Activated CD4-positive, alpha-beta T cell treated with anti-CD3 and anti-CD28 coated beads for 24 hours (primary cell): ENCODE results near the gene KLK15.

Experiments
- DNase-seq, 2 donors: peaks; one replicate each; pipeline ENCODE4 v3.0.0-alpha.2; 2020; ENCODE audit warnings: low read depth in 2 of 2

KLK15 gene, protein sequence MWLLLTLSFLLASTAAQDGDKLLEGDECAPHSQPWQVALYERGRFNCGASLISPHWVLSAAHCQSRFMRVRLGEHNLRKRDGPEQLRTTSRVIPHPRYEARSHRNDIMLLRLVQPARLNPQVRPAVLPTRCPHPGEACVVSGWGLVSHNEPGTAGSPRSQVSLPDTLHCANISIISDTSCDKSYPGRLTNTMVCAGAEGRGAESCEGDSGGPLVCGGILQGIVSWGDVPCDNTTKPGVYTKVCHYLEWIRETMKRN

DNA sequence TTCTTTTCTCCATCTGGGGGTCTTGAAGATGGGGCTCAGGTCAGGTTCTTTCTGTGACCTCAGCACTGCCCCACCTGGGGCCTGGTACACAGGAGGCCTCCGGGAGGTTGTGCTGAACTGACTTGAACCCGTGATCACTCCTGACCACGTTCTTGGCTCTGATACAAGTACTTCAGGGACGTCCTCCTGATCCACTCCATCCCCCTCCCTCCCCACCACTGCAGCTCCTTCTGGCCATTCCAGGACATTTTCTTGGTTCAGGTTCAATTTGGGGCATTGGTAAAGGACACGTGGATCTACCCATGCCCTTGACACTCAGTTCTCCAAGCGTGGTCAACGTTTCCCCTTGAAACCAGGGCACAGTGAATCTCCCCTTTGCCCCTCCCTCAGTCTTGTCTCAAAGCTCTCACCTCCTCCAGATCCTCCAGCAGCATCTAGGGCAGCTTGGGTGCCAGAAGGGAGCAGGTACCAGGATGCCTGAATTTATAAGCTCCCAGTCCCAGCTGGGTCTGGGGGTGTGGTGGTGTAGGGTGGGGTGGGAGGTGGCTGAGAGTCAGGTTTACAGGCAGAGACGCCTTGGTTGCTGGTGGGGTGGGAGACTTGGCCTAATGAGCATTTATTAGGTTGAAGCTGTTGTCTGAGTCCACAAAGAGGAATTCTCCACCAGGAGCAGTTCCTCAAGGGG lies at the start of gene KLK15:
TSS of gene KLK15 (minus strand) at position 458 of the 685 bp plus-strand sequence. CDS start 2,082 bp downstream, outside the sequence.
- no peak for DNase-seq

GRCh38 chr19:50882188-50882587 lies 48.8 kb upstream of the KLK15 start:
- no peak for DNase-seq

- DNase-seq: no peak
Measured at GRCh38 chr19:50880241-50880640, 46.9 kb upstream of the KLK15 start.

GRCh38 chr19:50878851-50879250 lies 45.5 kb upstream of the KLK15 start:
- no peak for DNase-seq

DNA sequence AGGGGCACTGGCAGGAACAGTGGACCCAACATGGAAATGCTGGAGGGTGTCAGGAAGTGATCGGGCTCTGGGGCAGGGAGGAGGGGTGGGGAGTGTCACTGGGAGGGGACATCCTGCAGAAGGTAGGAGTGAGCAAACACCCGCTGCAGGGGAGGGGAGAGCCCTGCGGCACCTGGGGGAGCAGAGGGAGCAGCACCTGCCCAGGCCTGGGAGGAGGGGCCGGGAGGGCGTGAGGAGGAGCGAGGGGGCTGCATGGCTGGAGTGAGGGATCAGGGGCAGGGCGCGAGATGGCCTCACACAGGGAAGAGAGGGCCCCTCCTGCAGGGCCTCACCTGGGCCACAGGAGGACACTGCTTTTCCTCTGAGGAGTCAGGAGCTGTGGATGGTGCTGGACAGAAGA lies 44.0 kb upstream of the KLK15 start:
- DNase-seq: no peak

DNA sequence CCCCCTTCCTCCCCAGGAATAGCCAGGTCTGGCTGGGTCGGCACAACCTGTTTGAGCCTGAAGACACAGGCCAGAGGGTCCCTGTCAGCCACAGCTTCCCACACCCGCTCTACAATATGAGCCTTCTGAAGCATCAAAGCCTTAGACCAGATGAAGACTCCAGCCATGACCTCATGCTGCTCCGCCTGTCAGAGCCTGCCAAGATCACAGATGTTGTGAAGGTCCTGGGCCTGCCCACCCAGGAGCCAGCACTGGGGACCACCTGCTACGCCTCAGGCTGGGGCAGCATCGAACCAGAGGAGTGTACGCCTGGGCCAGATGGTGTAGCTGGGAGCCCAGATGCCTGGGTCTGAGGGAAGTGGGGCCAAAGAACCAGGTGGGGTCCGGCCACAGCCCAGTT lies 43.1 kb upstream of the KLK15 start:
- DNase-seq: no peak

DNA sequence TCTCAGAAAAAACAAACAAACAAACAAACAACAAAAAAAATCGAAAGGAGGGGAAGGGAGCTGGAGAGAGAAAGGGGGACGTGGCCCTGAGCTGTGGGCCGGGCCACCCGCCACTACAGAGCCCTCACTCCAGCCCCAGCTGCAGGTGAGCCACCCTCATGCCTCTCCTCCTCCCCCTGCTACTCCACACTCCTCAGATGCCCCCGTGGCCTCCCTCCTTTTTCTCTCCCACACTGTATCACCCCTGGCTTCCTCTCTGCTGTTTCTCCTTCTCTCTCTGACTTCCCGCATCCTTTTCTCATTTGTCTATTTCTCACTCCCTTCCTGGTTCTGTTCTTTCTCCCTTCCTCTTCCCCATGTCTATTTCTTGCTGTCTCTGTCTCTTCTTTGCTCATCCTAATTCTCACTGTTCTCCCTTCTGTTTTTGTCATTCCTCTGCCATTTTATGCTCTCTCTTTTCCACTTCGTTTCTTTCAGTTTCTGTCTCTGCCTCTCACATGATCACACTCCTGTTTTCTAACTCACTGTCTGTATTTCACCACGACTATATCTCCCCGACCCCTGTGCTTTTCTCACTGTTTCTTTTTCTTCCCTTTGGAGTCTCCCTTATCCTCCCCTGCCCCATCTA lies 42.5 kb upstream of the KLK15 start:
- no peak for DNase-seq

DNA sequence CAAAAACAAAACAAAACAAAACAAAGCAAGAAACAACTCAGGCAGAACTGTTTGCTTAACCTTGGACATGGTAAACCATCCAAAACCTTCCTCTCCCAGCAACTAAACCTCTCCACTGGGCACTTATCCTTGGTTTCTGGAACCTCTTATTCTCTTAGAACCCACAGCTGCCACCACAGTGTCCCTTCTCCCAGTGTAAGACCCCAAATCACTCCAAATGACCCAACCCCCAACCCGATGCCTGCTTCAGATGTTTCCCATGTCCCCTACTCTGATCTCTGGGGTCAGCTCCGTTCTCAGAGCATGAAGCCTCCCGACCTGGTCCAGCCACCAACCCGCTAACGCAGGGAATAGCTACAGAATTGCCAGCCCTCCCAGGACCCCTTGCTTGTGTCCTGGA lies 40.8 kb upstream of the KLK15 start:
- no peak for DNase-seq

DNA sequence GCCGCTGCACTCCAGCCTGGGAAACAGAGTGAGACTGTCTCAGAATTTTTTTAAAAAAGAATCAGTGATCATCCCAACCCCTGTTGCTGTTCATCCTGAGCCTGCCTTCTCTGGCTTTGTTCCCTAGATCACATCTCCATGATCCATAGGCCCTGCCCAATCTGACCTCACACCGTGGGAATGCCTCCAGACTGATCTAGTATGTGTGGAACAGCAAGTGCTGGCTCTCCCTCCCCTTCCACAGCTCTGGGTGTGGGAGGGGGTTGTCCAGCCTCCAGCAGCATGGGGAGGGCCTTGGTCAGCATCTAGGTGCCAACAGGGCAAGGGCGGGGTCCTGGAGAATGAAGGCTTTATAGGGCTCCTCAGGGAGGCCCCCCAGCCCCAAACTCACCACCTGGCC lies 39.7 kb upstream of the KLK15 start, which contains the start of gene KLK2:
TSS of gene KLK2 (plus strand) at position 384 of the 400 bp plus-strand sequence. CDS start 35 bp downstream, outside the sequence.
- DNase-seq: no peak

DNA sequence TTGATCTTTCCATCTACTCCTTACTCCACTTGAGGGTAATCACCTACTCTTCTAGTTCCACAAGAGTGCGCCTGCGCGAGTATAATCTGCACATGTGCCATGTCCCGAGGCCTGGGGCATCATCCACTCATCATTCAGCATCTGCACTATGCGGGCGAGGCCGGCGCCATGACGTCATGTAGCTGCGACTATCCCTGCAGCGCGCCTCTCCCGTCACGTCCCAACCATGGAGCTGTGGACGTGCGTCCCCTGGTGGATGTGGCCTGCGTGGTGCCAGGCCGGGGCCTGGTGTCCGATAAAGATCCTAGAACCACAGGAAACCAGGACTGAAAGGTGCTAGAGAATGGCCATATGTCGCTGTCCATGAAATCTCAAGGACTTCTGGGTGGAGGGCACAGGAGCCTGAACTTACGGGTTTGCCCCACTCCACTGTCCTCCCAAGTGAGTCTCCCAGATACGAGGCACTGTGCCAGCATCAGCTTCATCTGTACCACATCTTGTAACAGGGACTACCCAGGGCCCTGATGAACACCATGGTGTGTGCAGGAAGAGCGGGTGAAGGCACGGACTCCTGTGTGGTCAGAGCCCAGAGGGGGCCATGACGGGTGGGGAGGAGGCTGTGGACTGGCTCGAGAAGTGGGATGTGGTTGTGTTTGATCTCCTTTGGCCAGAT lies 37.2 kb upstream of the KLK15 start:
- peak in 1 of 2 donors; percentile 17 for DNase-seq

DNA sequence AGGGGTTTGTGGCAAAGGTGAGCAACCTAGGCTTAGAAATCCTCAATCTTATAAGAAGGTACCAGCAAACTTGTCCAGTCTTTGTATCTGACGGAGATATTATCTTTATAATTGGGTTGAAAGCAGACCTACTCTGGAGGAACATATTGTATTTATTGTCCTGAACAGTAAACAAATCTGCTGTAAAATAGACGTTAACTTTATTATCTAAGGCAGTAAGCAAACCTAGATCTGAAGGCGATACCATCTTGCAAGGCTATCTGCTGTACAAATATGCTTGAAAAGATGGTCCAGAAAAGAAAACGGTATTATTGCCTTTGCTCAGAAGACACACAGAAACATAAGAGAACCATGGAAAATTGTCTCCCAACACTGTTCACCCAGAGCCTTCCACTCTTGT lies 36.1 kb upstream of the KLK15 start:
- DNase-seq: no peak

DNA sequence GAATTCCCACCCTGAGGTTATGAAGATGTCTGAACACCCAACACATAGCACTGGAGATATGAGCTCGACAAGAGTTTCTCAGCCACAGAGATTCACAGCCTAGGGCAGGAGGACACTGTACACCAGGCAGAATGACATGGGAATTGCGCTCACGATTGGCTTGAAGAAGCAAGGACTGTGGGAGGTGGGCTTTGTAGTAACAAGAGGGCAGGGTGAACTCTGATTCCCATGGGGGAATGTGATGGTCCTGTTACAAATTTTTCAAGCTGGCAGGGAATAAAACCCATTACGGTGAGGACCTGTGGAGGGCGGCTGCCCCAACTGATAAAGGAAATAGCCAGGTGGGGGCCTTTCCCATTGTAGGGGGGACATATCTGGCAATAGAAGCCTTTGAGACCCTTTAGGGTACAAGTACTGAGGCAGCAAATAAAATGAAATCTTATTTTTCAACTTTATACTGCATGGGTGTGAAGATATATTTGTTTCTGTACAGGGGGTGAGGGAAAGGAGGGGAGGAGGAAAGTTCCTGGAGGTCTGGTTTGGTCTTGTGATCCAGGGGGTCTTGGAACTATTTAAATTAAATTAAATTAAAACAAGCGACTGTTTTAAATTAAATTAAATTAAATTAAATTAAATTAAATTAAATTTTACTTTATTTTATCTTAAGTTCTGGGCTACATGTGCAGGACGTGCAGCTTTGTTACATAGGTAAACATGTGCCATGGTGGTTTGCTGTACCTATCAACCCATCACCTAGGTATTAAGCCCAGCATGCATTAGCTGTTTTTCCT lies 28.3 kb upstream of the KLK15 start:
- DNase-seq: no peak

- no peak for DNase-seq
Measured at GRCh38 chr19:50861010-50861409, 27.6 kb upstream of the KLK15 start.

DNA sequence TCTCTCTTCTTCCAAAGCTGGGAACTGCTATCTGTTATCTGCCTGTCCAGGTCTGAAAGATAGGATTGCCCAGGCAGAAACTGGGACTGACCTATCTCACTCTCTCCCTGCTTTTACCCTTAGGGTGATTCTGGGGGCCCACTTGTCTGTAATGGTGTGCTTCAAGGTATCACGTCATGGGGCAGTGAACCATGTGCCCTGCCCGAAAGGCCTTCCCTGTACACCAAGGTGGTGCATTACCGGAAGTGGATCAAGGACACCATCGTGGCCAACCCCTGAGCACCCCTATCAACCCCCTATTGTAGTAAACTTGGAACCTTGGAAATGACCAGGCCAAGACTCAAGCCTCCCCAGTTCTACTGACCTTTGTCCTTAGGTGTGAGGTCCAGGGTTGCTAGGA lies 26.5 kb upstream of the KLK15 start:
- no peak for DNase-seq

- no peak for DNase-seq
Measured at GRCh38 chr19:50858886-50859285, 25.5 kb upstream of the KLK15 start.

DNA sequence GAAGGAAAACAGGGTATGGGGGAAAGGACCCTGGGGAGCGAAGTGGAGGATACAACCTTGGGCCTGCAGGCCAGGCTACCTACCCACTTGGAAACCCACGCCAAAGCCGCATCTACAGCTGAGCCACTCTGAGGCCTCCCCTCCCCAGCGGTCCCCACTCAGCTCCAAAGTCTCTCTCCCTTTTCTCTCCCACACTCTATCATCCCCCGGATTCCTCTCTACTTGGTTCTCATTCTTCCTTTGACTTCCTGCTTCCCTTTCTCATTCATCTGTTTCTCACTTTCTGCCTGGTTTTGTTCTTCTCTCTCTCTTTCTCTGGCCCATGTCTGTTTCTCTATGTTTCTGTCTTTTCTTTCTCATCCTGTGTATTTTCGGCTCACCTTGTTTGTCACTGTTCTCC lies 24.0 kb upstream of the KLK15 start:
- DNase-seq: no peak

DNA sequence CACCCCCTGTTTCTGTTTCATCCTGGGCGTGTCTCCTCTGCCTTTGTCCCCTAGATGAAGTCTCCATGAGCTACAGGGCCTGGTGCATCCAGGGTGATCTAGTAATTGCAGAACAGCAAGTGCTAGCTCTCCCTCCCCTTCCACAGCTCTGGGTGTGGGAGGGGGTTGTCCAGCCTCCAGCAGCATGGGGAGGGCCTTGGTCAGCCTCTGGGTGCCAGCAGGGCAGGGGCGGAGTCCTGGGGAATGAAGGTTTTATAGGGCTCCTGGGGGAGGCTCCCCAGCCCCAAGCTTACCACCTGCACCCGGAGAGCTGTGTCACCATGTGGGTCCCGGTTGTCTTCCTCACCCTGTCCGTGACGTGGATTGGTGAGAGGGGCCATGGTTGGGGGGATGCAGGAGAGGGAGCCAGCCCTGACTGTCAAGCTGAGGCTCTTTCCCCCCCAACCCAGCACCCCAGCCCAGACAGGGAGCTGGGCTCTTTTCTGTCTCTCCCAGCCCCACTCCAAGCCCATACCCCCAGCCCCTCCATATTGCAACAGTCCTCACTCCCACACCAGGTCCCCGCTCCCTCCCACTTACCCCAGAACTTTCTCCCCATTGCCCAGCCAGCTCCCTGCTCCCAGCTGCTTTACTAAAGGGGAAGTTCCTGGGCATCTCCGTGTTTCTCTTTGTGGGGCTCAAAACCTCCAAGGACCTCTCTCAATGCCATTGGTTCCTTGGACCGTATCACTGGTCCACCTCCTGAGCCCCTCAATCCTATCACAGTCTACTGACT lies 21.4 kb upstream of the KLK15 start, which contains the start of gene KLK3:
TSS of gene KLK3 (plus strand) at position 280 of the 775 bp plus-strand sequence. CDS start at position 321, 41 bp downstream.
- DNase-seq: no peak

GRCh38 chr19:50851620-50852019 lies 18.2 kb upstream of the KLK15 start:
- DNase-seq: no peak

GRCh38 chr19:50850738-50851137 lies 17.4 kb upstream of the KLK15 start:
- no peak for DNase-seq

- DNase-seq: no peak
Measured at GRCh38 chr19:50844296-50844935, 11.0 kb upstream of the KLK15 start.
